Mesendoderm (in vitro differentiated cells): ENCODE measurements around the gene RALGAPA2.

Source experiments
- DNase-seq: peaks from one replicate; pipeline ENCODE4 v3.0.0; 2013
- H2AK5ac ChIP-seq: 2 replicates; pipeline ENCODE4 v1.6.1; 2013; ENCODE audit warnings: low read length, inconsistent platforms
- H2BK120ac ChIP-seq: 2 replicates; pipeline ENCODE4 v1.6.1; 2013; ENCODE audit warnings: low read depth, mild to moderate bottlenecking, low read length, moderate library complexity, mixed read lengths
- H2BK15ac ChIP-seq: replicated peaks from 2 replicates; pipeline ENCODE4 v1.6.1; 2013; ENCODE audit warnings: low read depth, mild to moderate bottlenecking, moderate library complexity
- H2BK5ac ChIP-seq: 2 replicates; pipeline ENCODE4 v1.6.1; 2013; ENCODE audit warnings: low read length, inconsistent platforms
- H3K18ac ChIP-seq: 2 replicates; pipeline ENCODE4 v1.6.1; 2013; ENCODE audit warnings: mild to moderate bottlenecking, low read length, mixed read lengths
- H3K23ac ChIP-seq: one replicate; pipeline ENCODE4 v1.6.1; 2013; ENCODE audit warnings: low read length
- H3K27ac ChIP-seq: 2 replicates; pipeline ENCODE4 v1.5.1; 2013; ENCODE audit warnings: low read depth, mild to moderate bottlenecking, inconsistent platforms, low read length, moderate library complexity
- H3K27me3 ChIP-seq: 2 replicates; pipeline ENCODE4 v1.6.1; 2013; ENCODE audit warnings: low read length, control low read depth, mild to moderate bottlenecking, inconsistent platforms; ENCODE audit not compliant: insufficient read depth, poor library complexity
- H3K36me3 ChIP-seq: 2 replicates; pipeline ENCODE4 v1.6.1; 2013; ENCODE audit warnings: low read length, inconsistent platforms; ENCODE audit not compliant: control insufficient read depth, insufficient read depth
- H3K4ac ChIP-seq: one replicate; pipeline ENCODE4 v1.6.1; 2013; ENCODE audit warnings: low read depth, mild to moderate bottlenecking, low read length, moderate library complexity
- H3K4me1 ChIP-seq: 2 replicates; pipeline ENCODE4 v1.6.1; 2013; ENCODE audit warnings: low read depth, low read length, inconsistent platforms; ENCODE audit not compliant: control insufficient read depth
- H3K4me2 ChIP-seq: 2 replicates; pipeline ENCODE4 v1.6.1; 2013; ENCODE audit warnings: low read length
- H3K4me3 ChIP-seq: 2 replicates; pipeline ENCODE4 v1.5.1; 2013; ENCODE audit warnings: mild to moderate bottlenecking, low read length
- H3K56ac ChIP-seq: one replicate; pipeline ENCODE4 v1.6.1; 2013; ENCODE audit warnings: low read length
- H3K79me1 ChIP-seq: 2 replicates; pipeline ENCODE4 v1.6.1; 2013; ENCODE audit warnings: low read length, inconsistent platforms
- H3K79me2 ChIP-seq: 2 replicates; pipeline ENCODE4 v1.6.1; 2013; ENCODE audit warnings: mild to moderate bottlenecking, low read length; ENCODE audit not compliant: control insufficient read depth, insufficient read depth
- H3K9ac ChIP-seq: 2 replicates; pipeline ENCODE4 v1.6.1; 2013; ENCODE audit warnings: low read length, inconsistent platforms
- H4K5ac ChIP-seq: one replicate; pipeline ENCODE4 v1.6.1; 2013; ENCODE audit warnings: low read length
- H4K8ac ChIP-seq: one replicate; pipeline ENCODE4 v1.6.1; 2013; ENCODE audit warnings: low read depth, mild to moderate bottlenecking, control low read depth, low read length, moderate library complexity
- WGBS: extraction: QIAGEN DNeasy Blood & Tissue Kit; methylation state at CpG from one replicate; pipeline ENCODE4 v1.1.7; 2013; ENCODE audit warnings: low lambda C conversion rate, missing lambda C conversion rate; ENCODE audit not compliant: insufficient coverage; ENCODE audit errors: extremely low coverage; 5-methylcytosine and 5-hydroxymethylcytosine counted together

RALGAPA2 gene

DNA sequence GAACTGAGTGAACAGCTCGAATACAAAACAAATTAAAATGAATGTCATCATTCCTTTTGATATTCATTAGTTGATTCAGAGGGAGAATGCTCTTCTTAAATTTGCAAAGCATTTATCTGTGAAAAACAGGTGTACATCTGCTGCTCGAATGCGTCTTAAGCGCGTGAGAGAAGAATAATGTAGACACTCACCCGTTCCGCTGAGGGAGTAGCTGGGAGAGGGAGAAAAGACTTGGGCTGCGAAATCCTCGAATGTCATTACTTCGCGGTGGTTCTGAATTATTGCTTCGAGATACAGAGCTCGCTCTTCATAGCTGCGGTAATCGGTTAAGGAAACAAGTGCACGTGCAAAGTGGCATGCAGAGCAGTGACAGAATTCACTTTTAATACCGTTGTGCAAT, 300.6 kb downstream of the RALGAPA2 start:
- Histone ChIP-seq H2BK120ac (no peak overlapping the region), H3K18ac (no peak overlapping the region), H4K8ac (no peak overlapping the region), H3K79me1 (no peaks in the 10 kb centered on the region), H2BK5ac (no peak overlapping the region), H3K23ac (no peak overlapping the region), H3K4me3 (no peak overlapping the region), H3K4me2 (no peak overlapping the region), H3K36me3 (no peaks in the 10 kb centered on the region), H3K27ac (no peak overlapping the region), H3K56ac (no peak overlapping the region), H4K5ac (no peak overlapping the region), H3K27me3 (no peaks in the 10 kb centered on the region), H3K9ac (no peak overlapping the region), H3K79me2 (no peaks in the 10 kb centered on the region), H3K4me1 (peaks cover 3% of the 10 kb centered on the region), H3K4ac (no peak overlapping the region), H2BK15ac (no peak overlapping the region), H2AK5ac (no peak overlapping the region)
- no CpG with 5 or more reads among the region's 17 CpGs for WGBS
- no peak for DNase-seq

DNA sequence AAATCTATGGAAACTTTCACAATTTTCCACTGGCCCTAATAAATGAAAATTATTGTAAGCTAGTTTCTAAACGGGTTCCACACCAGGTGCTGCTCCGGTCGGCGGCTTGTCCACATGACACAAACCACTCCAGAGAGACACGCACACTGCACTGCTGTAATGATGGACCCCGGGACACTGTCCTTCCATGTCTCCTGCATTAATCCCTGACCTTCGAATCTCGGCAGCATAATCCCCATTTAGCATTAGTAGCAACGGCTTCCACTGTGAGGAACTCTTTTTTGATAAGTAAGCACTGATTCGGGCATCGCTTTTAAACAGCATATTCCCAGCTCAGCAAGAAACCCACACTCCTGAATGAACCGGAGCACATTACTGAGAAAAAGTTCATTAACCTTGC, 301.0 kb downstream of the RALGAPA2 start:
- DNase-seq: peak; percentile 23
- no peak overlapping the region for H3K4ac ChIP-seq
- H3K56ac ChIP-seq: no peak overlapping the region
- no peaks in the 10 kb centered on the region for H3K79me1 ChIP-seq
- no peaks in the 10 kb centered on the region for H3K79me2 ChIP-seq
- no peak overlapping the region for H4K8ac ChIP-seq
- H3K4me1 ChIP-seq: peaks cover 3% of the 10 kb centered on the region
- H3K27me3 ChIP-seq: no peaks in the 10 kb centered on the region
- H3K18ac ChIP-seq: no peak overlapping the region
- no peaks in the 10 kb centered on the region for H3K36me3 ChIP-seq
- no peak overlapping the region for H2BK15ac ChIP-seq
- H3K23ac ChIP-seq: no peak overlapping the region
- H4K5ac ChIP-seq: no peak overlapping the region
- H2BK120ac ChIP-seq: no peak overlapping the region
- H2BK5ac ChIP-seq: no peak overlapping the region
- H3K4me2 ChIP-seq: no peak overlapping the region
- H2AK5ac ChIP-seq: no peak overlapping the region
- H3K9ac ChIP-seq: no peak overlapping the region
- no peak overlapping the region for H3K4me3 ChIP-seq
- no CpG with 5 or more reads among the region's 12 CpGs for WGBS
- H3K27ac ChIP-seq: no peak overlapping the region

DNA sequence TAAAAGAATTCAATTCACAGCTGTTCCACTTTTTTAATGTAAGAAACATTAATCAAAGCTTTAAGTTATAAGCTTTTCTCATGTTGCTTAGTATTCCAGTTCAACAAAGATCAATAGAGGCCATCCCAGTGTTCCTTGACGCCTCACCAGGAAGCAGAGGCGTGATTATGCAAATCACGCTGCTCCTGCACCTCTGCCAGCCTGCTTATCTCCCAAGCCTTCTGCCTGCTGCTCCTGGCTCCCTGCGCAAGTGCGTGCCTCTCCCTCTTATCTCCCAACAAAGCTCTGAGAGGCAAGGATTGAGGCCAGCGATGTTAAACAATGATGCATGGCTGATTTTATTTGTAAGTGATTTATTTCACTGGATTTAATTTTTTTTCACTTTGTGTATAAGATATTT, 301.8 kb downstream of the RALGAPA2 start:
- no peak overlapping the region for H2BK120ac ChIP-seq
- H3K27ac ChIP-seq: no peak overlapping the region
- H4K5ac ChIP-seq: no peak overlapping the region
- H2BK5ac ChIP-seq: no peak overlapping the region
- no peak overlapping the region for H3K4me2 ChIP-seq
- H4K8ac ChIP-seq: no peak overlapping the region
- H3K79me1 ChIP-seq: no peaks in the 10 kb centered on the region
- no peak overlapping the region for H3K4me3 ChIP-seq
- H2BK15ac ChIP-seq: no peak overlapping the region
- peaks cover 3% of the 10 kb centered on the region for H3K4me1 ChIP-seq
- no peaks in the 10 kb centered on the region for H3K27me3 ChIP-seq
- WGBS: no CpG with 5 or more reads among the region's 6 CpGs
- DNase-seq: peak; percentile 92
- H3K36me3 ChIP-seq: no peaks in the 10 kb centered on the region
- H2AK5ac ChIP-seq: no peak overlapping the region
- no peak overlapping the region for H3K4ac ChIP-seq
- H3K9ac ChIP-seq: no peak overlapping the region
- no peak overlapping the region for H3K18ac ChIP-seq
- H3K23ac ChIP-seq: no peak overlapping the region
- no peak overlapping the region for H3K56ac ChIP-seq
- no peaks in the 10 kb centered on the region for H3K79me2 ChIP-seq

DNA sequence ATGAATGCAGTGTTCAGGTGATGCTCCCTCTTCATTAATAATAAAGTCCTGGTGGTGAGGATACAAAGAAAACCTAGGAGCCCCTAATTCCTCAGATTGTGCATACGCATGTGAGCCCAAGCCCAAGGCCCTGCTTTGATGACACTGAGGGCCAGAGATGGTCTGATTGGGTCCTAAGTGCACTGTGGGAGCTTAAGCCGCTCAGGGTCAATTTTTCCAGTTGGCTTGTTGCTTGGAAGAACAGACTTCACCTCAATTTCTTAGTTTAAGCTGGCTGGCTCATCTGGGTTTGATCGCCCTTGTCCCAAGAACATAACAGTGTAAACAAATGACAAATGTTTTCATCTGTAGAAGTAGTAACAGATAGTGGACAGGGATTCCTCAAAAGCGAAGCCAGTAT, 303.1 kb downstream of the RALGAPA2 start:
- H3K18ac ChIP-seq: no peak overlapping the region
- DNase-seq: no peak
- H3K4ac ChIP-seq: no peak overlapping the region
- H3K9ac ChIP-seq: no peak overlapping the region
- H3K4me2 ChIP-seq: no peak overlapping the region
- H3K36me3 ChIP-seq: no peaks in the 10 kb centered on the region
- no peak overlapping the region for H3K4me3 ChIP-seq
- H2AK5ac ChIP-seq: no peak overlapping the region
- no peak overlapping the region for H4K8ac ChIP-seq
- H2BK15ac ChIP-seq: no peak overlapping the region
- H3K79me1 ChIP-seq: no peaks in the 10 kb centered on the region
- no CpG with 5 or more reads among the region's 4 CpGs for WGBS
- no peaks in the 10 kb centered on the region for H3K79me2 ChIP-seq
- no peak overlapping the region for H3K23ac ChIP-seq
- no peaks in the 10 kb centered on the region for H3K27me3 ChIP-seq
- H3K56ac ChIP-seq: no peak overlapping the region
- H2BK120ac ChIP-seq: no peak overlapping the region
- H4K5ac ChIP-seq: no peak overlapping the region
- peaks cover 3% of the 10 kb centered on the region for H3K4me1 ChIP-seq
- H2BK5ac ChIP-seq: no peak overlapping the region
- H3K27ac ChIP-seq: no peak overlapping the region

DNA sequence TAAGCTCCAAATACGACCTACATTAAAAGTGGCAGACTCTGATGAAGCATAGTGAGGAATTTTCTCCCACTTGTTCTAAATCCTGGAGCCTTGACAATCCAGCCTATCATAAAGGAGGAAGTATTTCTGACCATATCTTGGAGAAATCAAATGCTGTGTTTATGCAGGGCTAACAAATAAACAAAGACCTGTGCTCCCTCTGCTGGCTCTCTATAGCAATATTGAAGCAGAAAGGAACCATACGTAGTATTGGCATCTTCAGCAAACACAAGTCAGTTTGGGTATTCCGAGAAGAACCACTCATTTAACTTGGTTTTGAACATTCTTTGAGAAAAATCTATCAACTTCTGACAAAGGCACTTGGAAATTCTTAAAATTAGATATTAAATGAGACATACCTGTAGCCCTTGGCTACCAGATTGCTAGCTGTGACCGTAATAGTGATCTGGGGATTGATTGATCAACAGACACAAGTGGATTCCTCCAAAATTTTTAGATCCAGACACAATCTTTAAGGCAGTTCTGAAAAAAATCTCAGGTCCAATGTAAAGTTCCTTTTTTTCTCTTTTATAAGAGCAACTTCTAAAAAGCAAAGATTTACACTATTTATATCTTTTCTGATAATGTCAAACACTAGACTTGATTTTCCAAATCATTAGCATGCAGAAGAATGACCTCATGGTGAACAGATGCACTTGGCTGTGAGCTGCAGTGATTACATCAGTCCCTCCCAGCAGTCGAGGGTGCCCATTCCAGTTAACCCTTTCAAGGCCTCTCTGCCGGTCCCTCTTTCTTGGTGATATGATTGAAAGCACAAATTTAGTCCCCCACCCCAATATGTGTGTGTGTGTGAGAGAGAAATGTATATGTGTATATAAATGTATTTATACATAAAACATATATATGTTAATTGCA, 304.3 kb downstream of the RALGAPA2 start:
- H3K27ac ChIP-seq: no peak overlapping the region
- H2BK15ac ChIP-seq: no peak overlapping the region
- H3K36me3 ChIP-seq: no peaks in the 10 kb centered on the region
- H3K27me3 ChIP-seq: no peaks in the 10 kb centered on the region
- peak; percentile 58 for DNase-seq
- no peak overlapping the region for H3K4me2 ChIP-seq
- no peak overlapping the region for H4K8ac ChIP-seq
- H3K4me1 ChIP-seq: peaks cover 2% of the 10 kb centered on the region
- no peak overlapping the region for H4K5ac ChIP-seq
- no peaks in the 10 kb centered on the region for H3K79me1 ChIP-seq
- WGBS: no CpG with 5 or more reads among the region's 6 CpGs
- no peak overlapping the region for H3K4ac ChIP-seq
- H3K23ac ChIP-seq: no peak overlapping the region
- H2BK120ac ChIP-seq: no peak overlapping the region
- no peak overlapping the region for H3K56ac ChIP-seq
- no peak overlapping the region for H3K18ac ChIP-seq
- H2BK5ac ChIP-seq: no peak overlapping the region
- no peak overlapping the region for H3K9ac ChIP-seq
- H3K79me2 ChIP-seq: no peaks in the 10 kb centered on the region
- no peak overlapping the region for H2AK5ac ChIP-seq
- no peak overlapping the region for H3K4me3 ChIP-seq

DNA sequence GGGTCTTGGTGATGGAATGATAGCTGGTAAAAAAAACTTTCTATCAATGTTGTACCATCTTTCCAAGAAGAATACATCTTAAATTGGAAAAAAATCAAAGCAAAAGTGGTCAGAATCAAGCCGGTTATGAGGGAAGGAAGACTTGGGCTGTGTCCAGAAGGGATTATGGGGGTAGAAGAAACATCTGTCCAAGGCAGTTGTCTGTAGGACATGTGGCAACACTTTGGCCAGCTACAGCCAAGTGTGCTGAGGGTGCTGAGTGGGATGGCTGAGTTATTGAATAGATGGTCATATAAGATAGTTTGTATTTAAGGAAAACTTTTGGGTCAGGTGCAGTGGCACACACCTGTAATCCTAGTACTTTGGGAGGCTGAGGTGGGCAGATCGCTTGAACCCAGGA, 306.1 kb downstream of the RALGAPA2 start:
- H3K4me3 ChIP-seq: no peak overlapping the region
- no peak overlapping the region for H2AK5ac ChIP-seq
- H3K36me3 ChIP-seq: no peaks in the 10 kb centered on the region
- H3K4ac ChIP-seq: no peak overlapping the region
- H3K9ac ChIP-seq: no peak overlapping the region
- H3K56ac ChIP-seq: no peak overlapping the region
- no peak overlapping the region for H3K18ac ChIP-seq
- no peak overlapping the region for H4K8ac ChIP-seq
- H2BK120ac ChIP-seq: no peak overlapping the region
- no peak overlapping the region for H4K5ac ChIP-seq
- no peak overlapping the region for H2BK15ac ChIP-seq
- no CpG with 5 or more reads among the region's 2 CpGs for WGBS
- H3K23ac ChIP-seq: no peak overlapping the region
- no peak overlapping the region for H3K4me2 ChIP-seq
- no peak for DNase-seq
- no peaks in the 10 kb centered on the region for H3K79me1 ChIP-seq
- no peaks in the 10 kb centered on the region for H3K4me1 ChIP-seq
- H3K27ac ChIP-seq: no peak overlapping the region
- no peak overlapping the region for H2BK5ac ChIP-seq
- no peaks in the 10 kb centered on the region for H3K79me2 ChIP-seq
- no peaks in the 10 kb centered on the region for H3K27me3 ChIP-seq
